HepG2 (cell line): ENCODE measurements around the gene SLX1A. TPM values are rescaled to one million over a fixed set of nuclear protein-coding genes. Genes with fewer than 3 reads are reported as not detected.

Experiments used
- FOXK1 ChIP-seq: sonication (generic); formaldehyde crosslinking; IDR thresholded peaks from 2 replicates; pipeline ENCODE4 v1.4.0; 2020; ENCODE audit warnings: low read depth, missing genetic modification reagents, borderline replicate concordance
- GPBP1L1 ChIP-seq: sonication (generic); formaldehyde crosslinking; IDR thresholded peaks from 2 replicates; pipeline ENCODE4 v1.5.0; 2020; ENCODE audit warnings: mild to moderate bottlenecking, missing genetic modification reagents
- HCFC1 ChIP-seq: fragments of 150-350 bp; IDR thresholded peaks from 2 replicates; pipeline ENCODE4 v1.6.1; 2014; ENCODE audit warnings: low read depth, low read length
- HES4 ChIP-seq: sonication (generic); formaldehyde crosslinking; IDR thresholded peaks from 2 replicates; pipeline ENCODE4 v1.9.0; 2021; ENCODE audit warnings: mild to moderate bottlenecking, missing genetic modification reagents, borderline replicate concordance
- HMGA1 ChIP-seq: sonication (generic); formaldehyde crosslinking; conservative IDR thresholded peaks from 2 replicates; pipeline ENCODE4 v1.4.0; 2020; ENCODE audit warnings: missing genetic modification reagents
- KDM5B ChIP-seq: sonication (generic); formaldehyde crosslinking; IDR thresholded peaks from 2 replicates; pipeline ENCODE4 v1.4.0; 2020; ENCODE audit warnings: missing genetic modification reagents, mild to moderate bottlenecking, borderline replicate concordance
- POLR2A ChIP-seq, 2 experiments: IDR thresholded peaks; 2 replicates each; pipeline ENCODE4 v1.6.1; 2011; ENCODE audit warnings: low read depth in 2 of 2, low read length in 2 of 2, mild to moderate bottlenecking in 1 of 2, moderate library complexity in 1 of 2; ENCODE audit not compliant: insufficient read depth in 1 of 2
- PRPF4 ChIP-seq: fragments of 200-400 bp; formaldehyde crosslinking; IDR thresholded peaks from 2 replicates; pipeline ENCODE4 v1.6.1; 2016; ENCODE audit warnings: low read length, low read depth; ENCODE audit not compliant: poor library complexity, severe bottlenecking
- SUZ12 ChIP-seq: fragments of 150-350 bp; IDR thresholded peaks from 2 replicates; pipeline ENCODE4 v1.6.1; 2014; ENCODE audit warnings: low read depth, low read length
- THAP8 ChIP-seq: sonication (generic); formaldehyde crosslinking; IDR thresholded peaks from 2 replicates; pipeline ENCODE4 v1.5.1; 2020; ENCODE audit warnings: missing genetic modification reagents, mild to moderate bottlenecking, borderline replicate concordance
- USF2 ChIP-seq, 2 experiments: sonication (generic) in 1 of 2; formaldehyde crosslinking in 1 of 2; IDR thresholded peaks; 2 replicates each; pipeline versions ENCODE4 v1.5.1 to v1.6.1; 2011 to 2020; ENCODE audit warnings: borderline replicate concordance in 1 of 2, low read depth in 1 of 2, low read length in 1 of 2, mild to moderate bottlenecking in 1 of 2, missing genetic modification reagents in 1 of 2, moderate library complexity in 1 of 2
- ZNF138 ChIP-seq: sonication (generic); formaldehyde crosslinking; IDR thresholded peaks from 2 replicates; pipeline ENCODE4 v1.5.0; 2020; ENCODE audit warnings: mild to moderate bottlenecking, low read depth, missing genetic modification reagents
- ZNF318 ChIP-seq: sonication (generic); formaldehyde crosslinking; IDR thresholded peaks from 2 replicates; pipeline ENCODE4 v1.4.0; 2020; ENCODE audit warnings: mild to moderate bottlenecking, missing genetic modification reagents
- ZNF501 ChIP-seq: sonication (generic); formaldehyde crosslinking; IDR thresholded peaks from 2 replicates; pipeline ENCODE4 v1.5.1; 2020; ENCODE audit warnings: mild to moderate bottlenecking, moderate library complexity, missing genetic modification reagents
- ZNF589 ChIP-seq: sonication (generic); formaldehyde crosslinking; conservative IDR thresholded peaks from 2 replicates; pipeline ENCODE4 v1.8.0; 2022; ENCODE audit warnings: mild to moderate bottlenecking, moderate library complexity, missing genetic modification reagents
- polyA plus RNA-seq, 8 experiments: library from polyadenylated mRNA; depleted of rRNA in 3 of 8; stranded (reverse) in 7 of 8; unstranded in 1 of 8; fragments of >200 nt; fragmentation: Illumina TruSeq in 4 of 8; extraction: Trizol in 4 of 8; gene quantifications; 2 replicates each; pipeline versions ENCODE4 v1.2.1 to v1.2.3, GENCODE V29; 2011 to 2016; ENCODE audit warnings: low read depth in 4 of 8, missing spikeins in 1 of 8, mixed read lengths in 1 of 8; ENCODE audit not compliant: insufficient read depth in 1 of 8
- total RNA-seq, 5 experiments: library from RNA; depleted of rRNA; stranded (reverse); fragments of >200 nt; fragmentation: Illumina TruSeq; extraction: Trizol; gene quantifications; 2 replicates each; pipeline ENCODE4 v1.2.3, GENCODE V29; 2016; ENCODE audit warnings: low read depth in 1 of 5

The SLX1A gene
- total and polyA plus RNA-seq, 2 of the 13 experiments (the other 11 are each of a cell fraction or from before 2014, with no cell fraction given): 12.0 to 37.1 TPM

- TF ChIP-seq ZNF318 (CRISPR knock-in tag) (no peak), USF2 (IDR thresholded peaks at IDR 0.05; ENCODE audit: low read depth, low read length) (no peak), USF2 (CRISPR knock-in tag; IDR thresholded peaks at IDR 0.05; ENCODE audit: borderline replicate concordance) (no peak), THAP8 (CRISPR knock-in tag) (no peak), FOXK1 (no peak), HES4 (peak; percentile 30; the same call in 1 of the 2 replicates), ZNF501 (CRISPR knock-in tag) (no peak), HMGA1 (CRISPR knock-in tag) (no peak), ZNF589 (CRISPR knock-in tag) (no peak), HCFC1 (no peak), PRPF4 (no peak), POLR2A (IDR thresholded peaks at IDR 0.05; ENCODE audit: insufficient read depth in 1 of 2, low read depth in 2 of 2, low read length in 2 of 2) (peak in 1 of 2 experiments; percentile 75; a peak in 2 of 4 replicates), KDM5B (CRISPR knock-in tag) (no peak; the same call in 1 of the 2 replicates), ZNF138 (CRISPR knock-in tag) (no peak), GPBP1L1 (CRISPR knock-in tag) (no peak), SUZ12 (no peak)
These were observed 10.2 kb upstream of the SLX1A start, which contains the start of gene CORO1A (continued) for GRCh38 chr16:30183233-30184095.
